Muscle layer of colon (tissue), 2 donors: Measurements from ENCODE around the gene RSBN1.

Experiments used
- H3K27ac ChIP-seq: one replicate; pipeline ENCODE4 v1.7.0; 2013; ENCODE audit warnings: low read depth, mild to moderate bottlenecking, low read length, moderate library complexity
- H3K27me3 ChIP-seq, 2 donors: one replicate each; pipeline ENCODE4 v1.7.0; 2013; ENCODE audit warnings: low read length in 2 of 2, mild to moderate bottlenecking in 2 of 2; ENCODE audit not compliant: insufficient read depth in 2 of 2, control insufficient read depth in 1 of 2
- H3K36me3 ChIP-seq: one replicate; pipeline ENCODE4 v1.7.0; 2013; ENCODE audit warnings: mild to moderate bottlenecking, low read length; ENCODE audit not compliant: insufficient read depth
- H3K4me1 ChIP-seq: one replicate; pipeline ENCODE4 v1.7.0; 2013; ENCODE audit warnings: mild to moderate bottlenecking, low read length; ENCODE audit not compliant: insufficient read depth
- H3K4me3 ChIP-seq, 2 donors: one replicate each; pipeline ENCODE4 v1.7.0; 2013; ENCODE audit warnings: low read length in 2 of 2, low read depth in 1 of 2, mild to moderate bottlenecking in 1 of 2, moderate library complexity in 1 of 2
- H3K9ac ChIP-seq: one replicate; pipeline ENCODE4 v1.7.0; 2013; ENCODE audit warnings: low read length
- H3K9me3 ChIP-seq: one replicate; pipeline ENCODE4 v1.7.0; 2013; ENCODE audit warnings: mild to moderate bottlenecking, low read length
- donor health status: abdominal sarcoma.
- donor health status: Adenocarcinoma of cecum.

Gene RSBN1

DNA sequence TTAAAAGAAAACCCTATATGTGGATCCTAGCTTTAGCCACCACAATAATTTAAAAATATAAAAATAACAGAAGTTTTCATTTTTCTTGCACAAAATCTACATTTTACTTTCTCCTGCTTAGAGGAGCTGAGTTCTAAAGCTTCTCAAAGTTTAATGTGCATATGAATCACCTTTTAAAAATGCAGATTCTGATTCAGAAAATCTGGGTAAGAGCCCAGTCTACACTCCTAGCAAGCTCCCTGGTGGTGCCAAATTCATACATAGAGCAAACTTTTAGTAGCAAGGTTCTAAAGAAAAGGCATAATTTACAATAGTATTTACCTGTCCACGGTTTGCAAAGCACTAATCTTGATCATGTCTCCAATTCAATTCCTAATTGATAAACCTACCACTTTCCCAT, 19.3 kb downstream of the RSBN1 start:
- no peaks in the 10 kb centered on the region for H3K9me3 ChIP-seq
- H3K36me3 ChIP-seq: peaks cover 9% of the 10 kb centered on the region
- H3K4me1 ChIP-seq: no peaks in the 10 kb centered on the region
- no peak overlapping the region for H3K9ac ChIP-seq
- no peaks in the 10 kb centered on the region for H3K27me3 ChIP-seq
- no peak overlapping the region for H3K27ac ChIP-seq
- no peak overlapping the region for H3K4me3 ChIP-seq

DNA sequence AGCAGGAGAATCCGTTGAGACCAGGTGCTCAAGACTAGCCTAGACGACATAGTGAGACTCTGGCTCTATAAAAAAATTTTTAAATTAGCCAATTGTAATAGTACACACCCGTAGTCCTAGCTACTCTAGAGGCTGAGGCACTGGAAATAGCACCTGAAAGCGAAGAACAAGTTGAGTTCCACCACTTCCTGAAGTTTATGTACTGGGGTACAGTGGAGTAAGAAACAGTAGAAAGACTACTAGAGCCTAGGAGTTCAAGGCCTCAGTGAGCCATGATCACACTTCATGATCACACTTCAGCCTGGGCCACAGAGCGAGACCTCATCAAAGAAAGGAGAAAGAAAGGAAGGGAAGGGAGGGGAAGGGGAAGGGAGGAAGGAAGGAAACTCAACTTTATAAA, 19.8 kb downstream of the RSBN1 start:
- no peaks in the 10 kb centered on the region for H3K27me3 ChIP-seq
- H3K27ac ChIP-seq: no peak overlapping the region
- no peaks in the 10 kb centered on the region for H3K4me1 ChIP-seq

DNA sequence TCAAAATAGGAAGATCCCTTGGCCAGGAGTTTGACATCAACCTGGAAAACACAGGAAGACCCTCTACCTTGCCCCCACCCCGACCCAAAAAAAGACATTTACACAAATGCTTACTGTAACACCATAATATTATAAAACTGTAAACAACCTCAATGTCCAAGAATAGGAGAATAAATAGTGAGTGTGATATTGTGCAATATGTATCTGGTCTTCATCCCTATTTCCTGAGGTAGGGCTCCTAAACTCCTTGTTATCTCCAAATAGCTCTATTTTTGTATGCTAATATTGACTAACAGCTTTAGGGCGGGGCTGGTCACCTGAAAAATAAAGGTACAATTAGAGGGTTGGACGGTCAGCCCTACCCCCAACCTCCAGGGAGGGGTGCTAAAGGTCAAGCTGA, 23.5 kb downstream of the RSBN1 start:
- no peaks in the 10 kb centered on the region for H3K27me3 ChIP-seq
- no peaks in the 10 kb centered on the region for H3K36me3 ChIP-seq
- no peak overlapping the region for H3K9ac ChIP-seq
- H3K4me1 ChIP-seq: peaks cover 19% of the 10 kb centered on the region
- no peak overlapping the region for H3K4me3 ChIP-seq
- no peaks in the 10 kb centered on the region for H3K9me3 ChIP-seq
- no peak overlapping the region for H3K27ac ChIP-seq

More for the DNA sequence above, 19.8 kb downstream of the RSBN1 start:
- no peak overlapping the region for H3K9ac ChIP-seq
- H3K9me3 ChIP-seq: no peaks in the 10 kb centered on the region
- no peak overlapping the region for H3K4me3 ChIP-seq
- peaks cover 9% of the 10 kb centered on the region for H3K36me3 ChIP-seq

DNA sequence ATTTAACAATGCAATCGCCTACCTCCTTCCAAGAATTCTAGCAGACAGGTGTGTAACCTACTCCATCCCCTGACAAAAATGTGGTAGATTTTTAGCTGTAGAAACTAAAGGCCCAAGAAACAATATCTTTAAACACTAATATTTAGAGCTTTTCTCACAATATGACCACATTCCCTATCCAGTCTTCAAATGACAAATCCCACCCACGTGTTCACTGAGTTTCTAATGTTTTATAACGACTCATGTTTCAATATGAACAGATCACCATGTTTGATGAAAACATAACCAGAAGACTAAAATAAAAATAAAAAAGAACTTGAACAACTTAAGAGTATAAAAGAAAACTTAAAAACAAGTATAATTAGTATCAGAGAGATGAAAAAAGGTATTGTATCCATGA, 24.6 kb downstream of the RSBN1 start:
- H3K27me3 ChIP-seq: no peaks in the 10 kb centered on the region
- H3K4me1 ChIP-seq: peaks cover 30% of the 10 kb centered on the region

DNA sequence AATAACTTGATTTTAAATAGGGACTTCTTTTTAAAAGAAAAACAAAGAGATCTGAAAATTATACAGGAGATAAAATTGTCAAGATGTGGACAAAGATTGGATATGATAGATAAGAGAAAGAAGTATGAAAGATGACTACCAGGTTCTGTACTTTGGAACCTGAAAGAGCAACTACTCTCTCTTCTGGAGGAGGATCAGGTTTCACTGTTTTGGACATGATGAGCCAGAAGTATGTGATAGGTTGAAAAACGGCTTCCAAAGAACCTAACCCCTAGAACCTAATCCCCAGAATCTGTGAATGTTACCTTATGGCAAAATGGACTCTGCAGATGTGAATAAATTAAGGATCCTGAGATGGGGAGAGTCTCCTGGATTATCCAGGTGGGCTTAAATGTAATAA, 26.2 kb downstream of the RSBN1 start:
- no peak overlapping the region for H3K9ac ChIP-seq
- H3K27ac ChIP-seq: peak overlapping the region; percentile 14
- no peaks in the 10 kb centered on the region for H3K27me3 ChIP-seq
- H3K36me3 ChIP-seq: no peaks in the 10 kb centered on the region
- peaks cover 46% of the 10 kb centered on the region for H3K4me1 ChIP-seq
- H3K4me3 ChIP-seq: no peak overlapping the region
- no peaks in the 10 kb centered on the region for H3K9me3 ChIP-seq

More for the DNA sequence above, 24.6 kb downstream of the RSBN1 start:
- no peak overlapping the region for H3K27ac ChIP-seq
- no peak overlapping the region for H3K4me3 ChIP-seq
- no peaks in the 10 kb centered on the region for H3K9me3 ChIP-seq
- H3K9ac ChIP-seq: no peak overlapping the region
- H3K36me3 ChIP-seq: no peaks in the 10 kb centered on the region

DNA sequence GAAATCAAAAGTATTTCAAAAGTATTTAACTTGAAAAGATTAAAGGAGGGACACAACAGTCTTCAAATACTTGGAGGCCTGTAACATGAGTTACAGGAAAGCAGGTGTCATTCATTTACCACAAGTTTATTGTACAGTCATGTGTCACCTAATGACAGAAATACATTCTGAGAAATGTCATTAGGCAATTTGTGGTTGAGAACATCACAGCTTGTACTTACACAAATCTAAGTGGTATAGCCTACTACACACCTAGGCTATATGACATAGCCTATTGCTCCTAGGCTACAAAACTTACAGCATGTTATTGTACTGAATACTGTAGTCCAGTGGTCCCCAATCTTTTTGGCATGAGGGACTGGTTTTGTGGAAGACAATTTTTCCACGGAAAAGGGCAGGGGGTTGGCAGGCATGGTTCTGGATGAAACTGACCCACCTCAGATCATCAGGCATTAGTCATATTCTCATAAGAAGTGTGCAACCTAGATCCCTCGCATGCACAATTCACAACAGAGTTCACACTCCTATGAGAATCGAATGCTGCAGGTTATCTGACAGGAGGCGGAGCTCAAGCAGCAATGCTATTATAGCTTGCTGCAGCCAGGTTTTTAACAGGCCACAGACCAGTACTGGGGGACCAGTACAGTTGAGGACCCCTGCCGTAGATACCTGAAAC, 28.0 kb downstream of the RSBN1 start:
- H3K4me1 ChIP-seq: peaks cover 60% of the 10 kb centered on the region
- no peak overlapping the region for H3K4me3 ChIP-seq
- H3K9ac ChIP-seq: no peak overlapping the region
- H3K9me3 ChIP-seq: no peaks in the 10 kb centered on the region
- H3K27me3 ChIP-seq: no peaks in the 10 kb centered on the region
- no peaks in the 10 kb centered on the region for H3K36me3 ChIP-seq
- no peak overlapping the region for H3K27ac ChIP-seq

DNA sequence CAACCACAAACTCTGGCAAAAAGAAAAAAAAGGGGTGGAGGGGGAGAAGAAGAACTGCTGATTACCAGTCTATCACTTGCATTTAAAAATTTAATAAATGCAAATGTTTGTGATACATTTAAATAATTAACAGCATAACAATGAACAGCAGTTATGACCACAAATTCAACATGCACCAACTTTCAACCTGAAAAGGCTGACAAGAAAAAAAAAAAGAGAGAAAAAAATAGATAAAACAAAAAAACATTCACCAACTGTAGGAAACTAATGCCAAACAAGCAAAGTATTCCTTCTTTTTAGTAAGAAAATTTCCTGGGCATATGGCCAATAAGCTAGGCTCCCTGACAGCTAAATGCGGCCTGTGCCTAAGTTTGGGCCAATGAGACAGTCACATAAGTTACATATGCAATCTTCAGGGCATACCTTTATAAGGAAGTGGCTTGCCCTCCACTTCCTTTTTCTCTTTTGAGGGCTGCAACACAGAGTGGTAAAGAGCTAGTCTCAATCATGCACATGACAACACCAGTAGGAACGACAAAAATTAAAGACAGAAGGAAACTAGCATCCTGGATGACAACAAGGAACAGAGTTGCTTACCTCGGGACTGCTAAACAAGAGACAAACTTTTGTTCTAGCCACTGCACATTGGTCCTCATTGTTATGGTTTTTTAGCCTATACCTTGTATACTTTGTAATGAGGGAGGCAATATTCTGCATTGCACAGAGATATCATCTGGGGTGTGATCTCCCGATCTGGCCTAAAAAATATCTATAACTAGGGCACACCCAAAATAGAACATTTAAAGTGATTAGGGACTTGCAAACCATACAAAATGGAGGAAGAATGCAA, 28.8 kb downstream of the RSBN1 start:
- Histone ChIP-seq H3K4me3 (peak overlapping the region in 1 of 2 donors; percentile 8), H3K36me3 (no peaks in the 10 kb centered on the region), H3K27ac (no peak overlapping the region), H3K27me3 (no peaks in the 10 kb centered on the region), H3K4me1 (peaks cover 60% of the 10 kb centered on the region), H3K9me3 (no peaks in the 10 kb centered on the region), H3K9ac (no peak overlapping the region)

DNA sequence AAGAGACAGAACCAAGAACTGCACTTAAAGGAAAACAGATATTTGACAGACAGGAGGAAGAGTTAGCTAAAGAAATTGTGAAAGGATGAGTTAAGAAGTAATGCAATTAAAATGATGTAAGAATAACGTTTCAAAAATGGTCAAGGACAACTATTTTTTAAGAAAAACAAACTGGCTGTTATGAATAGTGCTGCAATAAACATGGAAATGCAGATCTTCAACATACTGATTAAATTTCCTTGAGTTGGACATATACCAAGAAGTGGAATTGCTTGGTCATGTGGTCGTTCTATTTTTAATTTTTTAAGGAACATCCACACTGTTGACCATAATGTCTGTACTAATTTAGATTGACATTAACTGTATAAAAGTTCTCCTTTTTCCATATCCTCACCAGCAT, 29.9 kb downstream of the RSBN1 start:
- H3K9me3 ChIP-seq: no peaks in the 10 kb centered on the region
- peaks cover 60% of the 10 kb centered on the region for H3K4me1 ChIP-seq
- H3K36me3 ChIP-seq: no peaks in the 10 kb centered on the region
- no peak overlapping the region for H3K9ac ChIP-seq
- H3K27ac ChIP-seq: no peak overlapping the region
- H3K27me3 ChIP-seq: no peaks in the 10 kb centered on the region
- no peak overlapping the region for H3K4me3 ChIP-seq

DNA sequence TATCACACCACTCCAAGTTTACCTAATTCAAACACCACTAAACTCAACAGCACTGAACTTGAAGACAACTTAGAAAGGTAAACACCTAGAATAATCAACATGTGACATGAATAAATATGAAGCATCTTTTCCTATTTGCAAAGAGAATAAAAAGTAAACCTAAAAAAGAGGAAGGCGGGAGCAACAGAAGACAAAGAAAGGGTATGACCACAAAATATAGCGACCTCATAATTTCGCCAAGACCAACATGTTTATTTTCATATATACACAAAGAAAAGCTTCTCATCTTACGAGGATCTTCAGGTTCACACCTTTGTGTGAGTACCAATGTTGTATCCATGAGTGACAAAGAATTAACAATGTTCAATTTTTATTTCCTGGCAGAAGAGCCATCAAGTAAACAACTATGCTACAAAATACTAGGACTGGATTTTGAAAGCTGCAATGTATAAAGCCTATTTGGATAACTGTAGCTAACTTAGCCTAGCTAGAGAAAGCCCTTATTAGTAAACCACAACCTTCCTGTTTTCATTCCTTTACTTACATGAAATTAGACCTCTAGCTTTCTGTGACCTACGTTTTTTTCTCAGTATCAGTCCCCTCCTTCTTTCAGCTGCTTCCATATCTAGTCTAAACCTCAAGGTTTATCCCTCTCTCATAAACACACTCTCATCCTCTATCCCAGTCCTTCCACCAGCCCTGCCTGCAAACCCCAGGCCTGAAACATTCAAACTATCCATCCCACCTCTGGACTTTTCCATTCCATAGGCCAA, 31.7 kb downstream of the RSBN1 start:
- Histone ChIP-seq H3K27ac (no peak overlapping the region), H3K9me3 (no peaks in the 10 kb centered on the region), H3K4me1 (peaks cover 57% of the 10 kb centered on the region), H3K27me3 (no peaks in the 10 kb centered on the region), H3K9ac (no peak overlapping the region), H3K36me3 (no peaks in the 10 kb centered on the region), H3K4me3 (no peak overlapping the region)

DNA sequence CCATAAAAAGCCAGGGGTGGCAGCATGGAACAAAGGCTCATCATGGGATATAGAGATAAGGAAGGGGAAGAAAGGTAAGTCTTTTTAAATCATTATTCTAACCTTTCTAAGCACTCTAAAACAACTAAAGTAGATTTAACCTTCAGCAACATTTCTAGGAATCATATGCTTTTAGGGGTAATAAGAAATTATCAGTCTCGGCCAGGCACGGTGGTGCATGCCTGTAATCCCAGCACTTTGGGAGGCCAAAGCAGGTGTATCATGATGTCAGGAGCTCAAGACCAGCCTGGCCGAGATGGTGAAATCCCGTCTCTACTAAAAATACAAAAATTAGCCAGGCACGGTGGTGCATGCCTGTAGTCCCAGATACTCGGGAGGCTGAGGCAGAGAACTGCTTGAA, 32.7 kb downstream of the RSBN1 start:
- Histone ChIP-seq H3K4me3 (no peak overlapping the region), H3K36me3 (no peaks in the 10 kb centered on the region), H3K27ac (no peak overlapping the region), H3K4me1 (peaks cover 49% of the 10 kb centered on the region), H3K27me3 (no peaks in the 10 kb centered on the region), H3K9me3 (no peaks in the 10 kb centered on the region), H3K9ac (no peak overlapping the region)

DNA sequence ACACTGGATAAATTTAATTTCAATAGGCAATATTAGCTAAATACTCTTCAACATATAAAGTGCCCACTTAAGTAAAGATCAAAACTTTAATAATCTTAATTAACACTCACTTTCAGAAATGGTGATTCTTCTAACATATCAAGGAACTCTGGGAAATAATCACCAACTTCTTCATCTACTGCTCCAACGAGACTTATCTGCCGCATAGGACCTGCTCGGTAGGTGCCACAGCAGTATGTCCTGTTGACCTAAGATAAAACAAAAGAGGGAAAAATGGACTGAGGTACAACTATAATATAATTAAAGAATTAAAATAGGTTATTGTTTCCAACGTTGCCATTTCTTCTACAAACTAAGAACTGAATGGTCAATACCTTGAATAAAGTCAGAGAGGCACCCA, 34.7 kb downstream of the RSBN1 start:
- no peaks in the 10 kb centered on the region for H3K36me3 ChIP-seq
- H3K27ac ChIP-seq: no peak overlapping the region
- H3K4me1 ChIP-seq: peaks cover 33% of the 10 kb centered on the region
- no peaks in the 10 kb centered on the region for H3K27me3 ChIP-seq
- H3K4me3 ChIP-seq: no peak overlapping the region
- H3K9me3 ChIP-seq: no peaks in the 10 kb centered on the region
- H3K9ac ChIP-seq: no peak overlapping the region
